Neural cell (in vitro differentiated cells): ENCODE data around the gene TESMIN. TPM values are rescaled to one million over a fixed set of nuclear protein-coding genes. Genes with fewer than 3 reads are reported as not detected.

ENCODE experiments used
- H2AFZ ChIP-seq: fragments of 200-600, 300-800 bp; sonication (generic), shearing (Covaris generic); 2 replicates; pipeline ENCODE4 v1.6.0; 2014; ENCODE audit warnings: low read depth, mild to moderate bottlenecking, antibody characterized with exemption, low read length, moderate library complexity
- H3F3A ChIP-seq: fragments of 200-600 bp; shearing (Covaris generic); 2 replicates; pipeline ENCODE4 v1.6.1; 2016; ENCODE audit warnings: mild to moderate bottlenecking, moderate library complexity, mixed read lengths, antibody characterized with exemption, low read length; ENCODE audit not compliant: insufficient read depth, poor library complexity, severe bottlenecking
- H3K27ac ChIP-seq: fragments of 200-600, 300-800 bp; sonication (generic), shearing (Covaris generic); 2 replicates; pipeline ENCODE4 v1.5.1; 2014; ENCODE audit warnings: mild to moderate bottlenecking, low read length, moderate library complexity
- H3K27me3 ChIP-seq: fragments of 300-800, 200-600 bp; sonication (generic), shearing (Covaris generic); 2 replicates; pipeline ENCODE4 v1.6.0; 2014; ENCODE audit warnings: mild to moderate bottlenecking, low read depth, low read length, moderate library complexity; ENCODE audit not compliant: insufficient read depth
- H3K36me3 ChIP-seq: fragments of 300-800, 200-600 bp; sonication (generic), shearing (Covaris generic); 2 replicates; pipeline ENCODE4 v1.5.1; 2014; ENCODE audit warnings: mild to moderate bottlenecking, antibody characterized with exemption, low read length, moderate library complexity; ENCODE audit not compliant: insufficient read depth
- H3K4me2 ChIP-seq: fragments of 300-800, 200-600 bp; sonication (generic), shearing (Covaris generic); 2 replicates; pipeline ENCODE4 v1.6.0; 2014; ENCODE audit warnings: mild to moderate bottlenecking, low read length
- H3K4me3 ChIP-seq: fragments of 300-800, 200-600 bp; sonication (generic), shearing (Covaris generic); 2 replicates; pipeline ENCODE4 v1.5.1; 2014; ENCODE audit warnings: mild to moderate bottlenecking, low read length, moderate library complexity
- H3K79me2 ChIP-seq: fragments of 200-600 bp; shearing (Covaris generic); replicated peaks from 2 replicates; pipeline ENCODE4 v1.6.0; 2014; ENCODE audit warnings: mild to moderate bottlenecking, low read length, moderate library complexity; ENCODE audit not compliant: insufficient read depth
- H3K9ac ChIP-seq: fragments of 300-800, 200-600 bp; sonication (generic), shearing (Covaris generic); 2 replicates; pipeline ENCODE4 v1.6.1; 2016; ENCODE audit warnings: mild to moderate bottlenecking, low read length, mixed read lengths
- H3K9me2 ChIP-seq: fragments of 200-600 bp; shearing (Covaris generic); 2 replicates; pipeline ENCODE4 v1.6.1; 2016; ENCODE audit warnings: mild to moderate bottlenecking, low read length, mixed read lengths; ENCODE audit not compliant: insufficient read depth
- H3K9me3 ChIP-seq: fragments of 200-600, 300-800 bp; sonication (generic), shearing (Covaris generic); 2 replicates; pipeline ENCODE4 v1.6.1; 2016; ENCODE audit warnings: mild to moderate bottlenecking, mixed run types, low read length, moderate library complexity, mixed read lengths
- H4K20me1 ChIP-seq: fragments of 200-600 bp; shearing (Covaris generic); 2 replicates; pipeline ENCODE4 v1.6.1; 2016; ENCODE audit warnings: mild to moderate bottlenecking, mixed run types; ENCODE audit not compliant: insufficient read depth
- CTCF ChIP-seq: fragments of 450-650 bp; IDR thresholded peaks from 2 replicates; pipeline ENCODE4 v1.5.1; 2014; ENCODE audit warnings: antibody characterized with exemption, mild to moderate bottlenecking, moderate library complexity; ENCODE audit not compliant: poor library complexity, severe bottlenecking
- EP300 ChIP-seq: fragments of 450-650 bp; conservative IDR thresholded peaks from 2 replicates; pipeline ENCODE4 v1.6.1; 2014; ENCODE audit warnings: antibody characterized with exemption, mild to moderate bottlenecking, moderate library complexity; ENCODE audit not compliant: poor library complexity, severe bottlenecking
- EZH2 ChIP-seq: fragments of 200-600, 300-800 bp; shearing (Covaris generic), sonication (generic); IDR thresholded peaks from 2 replicates; pipeline ENCODE4 v1.6.1; 2014; ENCODE audit warnings: antibody characterized with exemption, low read length, borderline replicate concordance, mild to moderate bottlenecking; ENCODE audit not compliant: insufficient read depth, poor library complexity, severe bottlenecking
- MXI1 ChIP-seq: fragments of 450-650 bp; conservative IDR thresholded peaks from 2 replicates; pipeline ENCODE4 v1.6.1; 2014; ENCODE audit warnings: antibody characterized with exemption, mild to moderate bottlenecking; ENCODE audit not compliant: poor library complexity, severe bottlenecking
- POLR2AphosphoS5 ChIP-seq: IDR thresholded peaks from 2 replicates; pipeline ENCODE4 v1.6.1; 2012
- RAD21 ChIP-seq: fragments of 450-650 bp; conservative IDR thresholded peaks from 2 replicates; pipeline ENCODE4 v1.6.1; 2014; ENCODE audit warnings: antibody characterized with exemption, mild to moderate bottlenecking, moderate library complexity
- REST ChIP-seq: IDR thresholded peaks from 2 replicates; pipeline ENCODE4 v1.6.1; 2012; ENCODE audit warnings: borderline replicate concordance
- SMC3 ChIP-seq: fragments of 450-650 bp; conservative IDR thresholded peaks from 2 replicates; pipeline ENCODE4 v1.6.1; 2014; ENCODE audit warnings: antibody characterized with exemption, mild to moderate bottlenecking, moderate library complexity; ENCODE audit not compliant: poor library complexity
- TAF1 ChIP-seq: IDR thresholded peaks from 2 replicates; pipeline ENCODE4 v1.6.1; 2012; ENCODE audit warnings: low read depth
- polyA plus RNA-seq: library from polyadenylated mRNA; depleted of rRNA; stranded (reverse); fragments of >200 nt; gene quantifications from 2 replicates; pipeline ENCODE4 v1.2.3, GENCODE V29; 2014

Gene TESMIN
- polyA plus RNA-seq, 1 donor from 2014 or later, result not detected

- Histone ChIP-seq H3K36me3 (no peaks in the 10 kb centered on the region), H3K9ac (no peak overlapping the region), H3K4me3 (no peak overlapping the region), H2AFZ (no peak overlapping the region), H3K27me3 (no peaks in the 10 kb centered on the region), H3K4me2 (no peak overlapping the region), H3K79me2 (no peaks in the 10 kb centered on the region), H3K9me2 (no peaks in the 10 kb centered on the region), H3F3A (no peaks in the 10 kb centered on the region), H4K20me1 (no peaks in the 10 kb centered on the region), H3K9me3 (no peaks in the 10 kb centered on the region), H3K27ac (no peak overlapping the region)
- TF ChIP-seq EP300 (no peak), POLR2AphosphoS5 (no peak)
Observed at GRCh38 chr11:68743539-68743938, 7.8 kb downstream of the TESMIN start.

- H3F3A ChIP-seq, result no peaks in the 10 kb centered on the region
- H3K4me3 ChIP-seq, result no peak overlapping the region
- TF ChIP-seq MXI1 (no peak), TAF1 (no peak), REST (no peak), EP300 (no peak), RAD21 (no peak), SMC3 (no peak), POLR2AphosphoS5 (no peak), CTCF (no peak), EZH2 (no peak)
- H2AFZ ChIP-seq, result no peak overlapping the region
- no peak overlapping the region for H3K27ac ChIP-seq
- no peaks in the 10 kb centered on the region for H3K27me3 ChIP-seq
- no peaks in the 10 kb centered on the region for H3K36me3 ChIP-seq
- no peaks in the 10 kb centered on the region for H3K9me2 ChIP-seq
- no peaks in the 10 kb centered on the region for H4K20me1 ChIP-seq
- no peaks in the 10 kb centered on the region for H3K79me2 ChIP-seq
- H3K9ac ChIP-seq, result no peak overlapping the region
- H3K9me3 ChIP-seq, result no peaks in the 10 kb centered on the region
- no peak overlapping the region for H3K4me2 ChIP-seq
Observed at GRCh38 chr11:68741463-68741862, 9.9 kb downstream of the TESMIN start.

GRCh38 chr11:68735646-68736045, 15.7 kb downstream of the TESMIN start:
- Histone ChIP-seq H3K4me2 (no peak overlapping the region), H3K27ac (no peak overlapping the region), H3K9me2 (no peaks in the 10 kb centered on the region), H3F3A (no peaks in the 10 kb centered on the region), H3K9ac (no peak overlapping the region), H3K27me3 (no peaks in the 10 kb centered on the region), H4K20me1 (no peaks in the 10 kb centered on the region), H3K79me2 (no peaks in the 10 kb centered on the region), H3K36me3 (no peaks in the 10 kb centered on the region), H3K4me3 (no peak overlapping the region), H2AFZ (no peak overlapping the region), H3K9me3 (no peaks in the 10 kb centered on the region)
- TF ChIP-seq RAD21 (no peak), CTCF (no peak), EZH2 (no peak), MXI1 (no peak), REST (no peak), EP300 (no peak)
